CD4-positive, alpha-beta T cell treated with Interleukin-21 for 1 hour (primary cell): ENCODE measurements around the gene PLB1.
"Not testable (repeated sequence)": the region's sequence is repeated elsewhere in the genome, so short reads cannot be mapped to it uniquely, and the experiment has no call there.

Source experiments
- DNase-seq: peaks from one replicate; pipeline ENCODE4 v3.0.0-alpha.2; 2020

Gene PLB1

DNA sequence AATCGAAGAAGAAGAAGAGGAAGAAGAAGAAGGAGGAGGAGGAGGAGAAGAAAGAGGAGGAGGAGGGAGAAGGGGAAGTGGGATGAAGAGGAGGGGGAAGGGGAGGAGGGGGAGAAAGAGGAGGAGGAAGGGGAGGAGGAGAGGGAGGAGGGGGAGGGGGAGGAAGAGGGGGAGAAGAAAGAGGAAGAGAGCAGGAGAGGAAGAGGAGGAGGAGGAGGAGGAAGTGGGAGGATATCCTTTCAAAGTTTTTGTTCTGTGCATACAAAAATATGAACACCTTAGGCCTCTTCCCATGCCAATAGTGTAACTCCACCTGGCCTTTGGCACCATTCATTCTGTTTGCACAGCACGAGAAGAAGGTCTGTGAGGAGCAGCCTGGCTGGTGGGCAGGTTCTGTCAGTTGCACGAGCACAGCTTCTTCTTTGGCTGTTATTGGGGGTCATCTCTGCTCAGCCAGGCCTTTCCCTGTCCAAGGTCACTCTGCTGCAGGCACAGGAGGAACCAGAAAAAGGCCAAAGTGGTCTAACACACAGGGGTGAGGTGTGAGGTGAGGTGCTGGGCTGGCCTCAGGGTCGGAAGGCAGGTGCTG, 25.8 kb upstream of the PLB1 start:
- no peak for DNase-seq

DNA sequence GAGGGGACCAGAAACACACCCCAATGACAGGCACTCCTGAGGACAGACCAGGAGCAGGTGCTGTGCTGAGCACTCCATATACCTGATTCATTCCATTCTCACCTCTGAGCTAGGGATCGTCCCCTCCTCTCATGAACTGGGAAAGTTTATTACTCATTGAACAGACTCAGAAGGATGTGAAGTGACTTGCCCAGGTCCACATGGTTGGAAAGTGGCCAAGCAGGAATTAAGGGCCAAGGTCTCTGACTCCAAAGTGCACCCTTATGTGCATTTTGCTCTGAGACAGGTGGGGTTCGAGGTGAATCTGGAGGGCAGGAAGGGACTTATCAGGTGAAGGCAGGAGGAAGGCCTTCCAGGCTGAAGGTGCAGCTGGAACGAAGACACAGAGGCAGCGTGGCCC, 25.1 kb upstream of the PLB1 start:
- no peak for DNase-seq

DNA sequence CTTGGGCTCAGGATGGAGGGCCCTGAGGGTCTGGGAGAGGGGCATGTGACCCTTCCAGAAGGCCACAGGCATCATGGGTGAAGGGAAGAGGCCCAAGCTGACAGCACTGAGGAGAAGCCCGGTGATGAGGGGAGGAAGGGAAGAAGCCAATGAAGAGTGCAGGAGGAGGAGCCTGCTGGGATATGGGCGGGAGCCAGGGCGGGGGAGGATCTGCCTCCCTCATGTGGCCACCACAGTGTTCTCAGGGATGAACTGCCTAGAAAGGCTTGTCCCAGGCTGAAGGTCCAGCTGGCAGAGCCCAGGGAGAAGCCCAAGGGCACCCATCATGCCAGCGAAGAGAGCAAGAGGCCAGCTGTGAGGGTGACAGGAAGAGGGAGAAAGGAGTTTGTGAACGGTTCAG, 24.6 kb upstream of the PLB1 start:
- DNase-seq, result no peak

DNA sequence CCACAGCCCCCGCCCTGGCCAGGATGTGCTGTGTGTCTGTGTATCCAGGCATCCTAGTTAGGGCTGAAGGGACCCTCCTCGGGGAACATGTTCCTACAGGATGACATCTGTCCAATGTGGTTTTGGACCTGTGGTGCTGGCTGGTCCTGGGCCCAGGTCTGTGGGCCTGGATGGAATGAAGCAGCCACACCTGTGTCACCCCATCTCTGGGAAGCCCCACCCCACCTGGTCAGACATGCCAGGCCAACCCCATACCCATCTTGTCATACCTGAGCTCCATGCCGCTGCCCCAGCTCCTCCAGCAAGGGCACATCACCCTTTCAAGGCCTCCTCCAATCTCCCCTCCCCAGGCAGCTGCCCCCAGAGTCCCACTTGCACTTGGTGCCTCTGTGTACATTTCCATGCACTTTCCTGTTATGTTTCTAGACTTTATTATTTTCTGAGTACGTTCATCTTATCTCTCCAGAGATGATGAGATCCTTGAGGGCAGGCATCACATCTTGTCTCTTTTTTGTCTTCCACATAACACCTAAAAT, 24.1 kb upstream of the PLB1 start:
- no peak for DNase-seq

DNA sequence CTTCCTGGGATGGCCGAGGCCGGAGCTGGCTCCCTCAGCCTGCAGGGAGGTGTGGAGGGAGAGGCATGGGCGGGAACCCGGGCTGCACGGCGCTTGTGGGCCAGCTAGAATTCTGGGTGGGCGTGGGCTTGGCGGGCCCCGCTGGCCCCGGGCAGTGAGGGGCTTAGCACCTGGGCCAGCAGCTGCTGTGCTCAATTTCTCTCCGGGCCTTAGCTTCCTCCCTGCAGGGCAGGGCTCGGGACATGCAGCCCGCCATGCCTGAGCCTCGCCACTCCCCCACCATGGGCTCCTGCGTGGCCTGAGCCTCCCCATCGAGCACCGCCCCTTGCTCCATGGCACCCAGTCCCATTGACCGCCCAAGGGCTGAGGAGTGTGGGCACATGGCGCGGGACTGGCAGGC, 23.2 kb upstream of the PLB1 start:
- DNase-seq, result not testable (repeated sequence)

DNA sequence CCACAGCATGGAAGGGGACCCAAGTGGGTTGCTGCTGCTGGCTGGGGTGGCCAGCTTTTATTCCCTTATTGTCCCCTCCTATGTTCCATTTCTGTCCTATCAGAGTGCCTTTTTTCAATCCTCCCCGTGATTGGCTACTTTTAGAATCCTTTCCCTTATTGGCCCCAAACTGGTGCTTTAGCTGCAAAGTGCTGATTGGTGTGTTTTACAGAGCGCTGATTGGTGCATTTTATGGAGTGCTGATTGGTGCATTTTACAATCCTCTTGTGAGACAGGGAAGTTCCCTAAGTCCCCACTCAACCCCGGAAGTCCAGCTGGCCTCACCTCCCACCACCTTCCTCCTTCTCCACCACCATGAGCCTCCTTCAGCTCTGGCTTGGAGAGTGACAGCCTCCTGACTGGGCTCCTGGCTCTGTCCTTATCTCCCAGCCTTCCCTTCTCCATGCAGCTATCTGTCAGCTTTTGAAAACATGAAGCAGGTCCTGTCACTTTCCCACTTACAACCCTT, 20.7 kb upstream of the PLB1 start:
- no peak for DNase-seq

DNA sequence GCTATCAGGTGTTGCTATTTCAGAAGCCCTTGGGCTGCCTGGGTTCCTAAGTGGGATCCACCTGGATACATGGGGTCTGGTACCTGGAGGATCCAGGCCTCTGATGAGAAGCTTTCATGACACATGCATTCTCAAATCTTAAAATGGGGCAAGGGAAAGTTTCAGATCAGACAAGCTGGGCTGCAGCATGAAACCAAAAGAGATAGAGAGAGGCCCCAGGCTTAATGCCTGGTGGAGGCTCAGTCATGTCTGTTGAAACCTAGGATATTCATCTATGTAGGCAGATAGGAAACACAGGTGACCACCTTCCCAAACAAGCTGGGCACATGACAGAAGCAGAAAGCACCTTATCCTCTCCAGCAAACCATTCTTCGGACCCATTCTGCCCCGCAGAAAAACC, 18.8 kb upstream of the PLB1 start:
- no peak for DNase-seq

DNA sequence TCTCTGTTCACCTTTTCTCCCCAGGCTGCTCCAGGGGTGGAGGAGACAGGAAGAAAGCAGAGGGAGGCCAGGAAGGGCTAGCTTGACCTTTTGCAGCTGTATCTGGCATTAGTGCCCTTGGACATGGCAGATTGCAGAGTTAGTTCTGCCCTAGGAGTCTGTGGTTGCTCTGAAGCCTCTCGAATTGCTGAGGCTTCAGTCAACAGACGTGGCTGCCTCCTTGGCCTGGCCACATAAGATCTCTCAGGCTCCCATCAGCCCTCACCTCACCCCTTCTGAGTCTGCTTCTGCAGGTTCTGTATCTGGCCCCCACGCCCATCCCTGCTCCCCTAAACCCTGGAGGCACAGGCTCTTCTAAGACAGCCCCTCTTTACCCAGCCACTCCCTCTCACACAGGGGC, 18.2 kb upstream of the PLB1 start:
- no peak for DNase-seq

DNA sequence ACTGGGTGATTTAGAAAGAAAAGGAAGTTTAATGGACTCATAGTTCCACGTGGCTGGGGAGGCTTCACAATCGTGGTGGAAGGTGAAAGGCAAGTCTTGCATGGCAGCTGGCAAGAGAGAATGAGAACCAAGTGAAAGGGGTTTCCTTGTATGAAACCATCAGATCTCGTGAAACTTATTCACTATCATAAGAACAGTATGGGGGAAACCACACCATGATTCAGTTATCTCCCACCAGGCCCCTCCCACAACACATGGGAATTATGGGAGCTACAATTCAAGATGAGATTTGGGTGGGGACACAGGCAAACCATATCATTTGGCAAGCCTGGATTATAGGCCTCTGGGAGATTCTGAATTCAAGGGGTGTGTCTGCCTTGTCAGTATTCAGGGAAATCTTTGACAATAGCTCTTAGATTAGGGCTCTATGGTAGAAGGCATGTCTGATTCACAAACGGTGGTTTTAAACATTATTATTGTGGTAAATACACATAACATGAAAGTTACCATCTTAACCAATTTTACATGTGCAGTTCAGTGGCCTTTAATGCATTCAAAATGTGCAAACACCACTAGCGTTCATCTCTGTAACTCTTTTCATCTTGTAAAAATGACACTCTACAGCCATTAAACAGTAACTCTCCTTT, 15.3 kb upstream of the PLB1 start:
- no peak for DNase-seq

DNA sequence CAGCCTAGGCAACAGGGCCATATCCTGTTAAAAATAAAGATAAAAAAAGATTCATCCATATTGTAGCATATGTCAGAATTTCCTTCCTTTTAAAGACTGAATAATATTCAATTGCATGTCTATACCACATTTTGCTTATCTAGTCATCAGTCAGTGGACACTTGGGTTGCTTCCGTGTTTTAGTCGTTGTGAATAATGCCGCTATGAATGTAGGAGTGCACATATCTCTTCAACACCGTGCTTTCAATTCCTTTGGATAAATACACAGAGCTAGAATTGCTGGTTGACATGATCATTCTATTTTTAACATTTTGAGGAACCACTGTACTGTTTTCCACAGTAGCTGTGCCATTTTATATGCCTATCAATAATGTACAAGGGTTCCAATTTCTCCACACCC, 14.0 kb upstream of the PLB1 start:
- DNase-seq, result no peak

DNA sequence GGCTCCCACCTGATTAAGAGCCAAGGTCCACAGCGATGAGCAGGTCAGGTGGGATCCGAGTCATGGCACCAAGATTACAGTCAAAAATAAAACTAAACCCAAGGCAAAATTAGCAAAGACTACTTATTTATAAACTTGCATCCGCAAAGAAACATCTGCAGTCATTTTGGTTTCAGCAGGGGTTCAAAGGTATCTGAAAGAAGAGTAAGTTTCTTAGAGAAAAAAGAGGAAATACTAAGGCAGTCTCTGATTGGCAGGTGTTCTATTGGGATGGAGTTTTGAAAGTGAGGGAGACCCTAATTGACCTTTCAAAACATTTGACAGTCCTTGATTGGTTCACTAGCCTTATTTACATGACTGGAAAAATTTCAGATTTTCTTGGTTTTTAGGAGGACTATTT, 11.0 kb upstream of the PLB1 start:
- DNase-seq, result no peak

DNA sequence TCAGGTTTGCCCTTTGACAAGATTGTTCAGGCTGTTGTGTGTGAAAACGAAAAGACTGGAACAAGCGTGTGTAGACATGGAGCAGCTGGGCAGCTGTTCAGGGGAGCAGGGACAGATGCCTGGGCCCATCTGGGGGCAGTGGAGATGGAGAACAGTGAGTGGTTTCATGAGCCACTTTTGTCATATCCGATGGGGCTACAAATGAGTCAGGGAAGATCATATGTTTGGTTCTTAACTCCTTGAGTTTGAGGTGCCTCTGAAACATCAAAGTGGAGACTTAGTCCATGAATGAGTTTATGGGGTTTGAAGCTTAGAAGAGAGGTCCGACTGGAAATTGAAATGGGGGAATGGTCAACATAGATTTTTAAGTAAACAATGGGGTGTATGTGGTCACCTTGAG, 9.3 kb upstream of the PLB1 start:
- DNase-seq, result no peak

DNA sequence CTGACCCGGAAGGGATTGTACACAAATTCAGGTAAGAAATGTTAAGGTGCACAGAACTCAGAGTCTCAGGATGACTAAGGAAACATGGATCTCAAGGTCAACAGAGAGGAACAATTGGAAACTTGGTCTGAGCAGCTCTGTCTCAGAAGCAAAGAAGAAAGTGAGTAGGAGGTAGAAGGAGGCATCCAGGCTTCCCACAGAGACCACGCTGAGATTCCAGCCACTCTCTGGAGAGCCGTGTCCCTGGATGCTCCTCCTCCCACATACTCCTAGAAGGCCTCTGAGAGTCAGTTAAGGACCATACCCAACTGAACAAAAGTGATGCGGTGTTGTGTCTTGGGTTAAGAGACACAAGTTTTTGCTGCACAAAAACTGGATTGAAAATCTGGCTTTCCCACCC, 8.6 kb upstream of the PLB1 start:
- no peak for DNase-seq

DNA sequence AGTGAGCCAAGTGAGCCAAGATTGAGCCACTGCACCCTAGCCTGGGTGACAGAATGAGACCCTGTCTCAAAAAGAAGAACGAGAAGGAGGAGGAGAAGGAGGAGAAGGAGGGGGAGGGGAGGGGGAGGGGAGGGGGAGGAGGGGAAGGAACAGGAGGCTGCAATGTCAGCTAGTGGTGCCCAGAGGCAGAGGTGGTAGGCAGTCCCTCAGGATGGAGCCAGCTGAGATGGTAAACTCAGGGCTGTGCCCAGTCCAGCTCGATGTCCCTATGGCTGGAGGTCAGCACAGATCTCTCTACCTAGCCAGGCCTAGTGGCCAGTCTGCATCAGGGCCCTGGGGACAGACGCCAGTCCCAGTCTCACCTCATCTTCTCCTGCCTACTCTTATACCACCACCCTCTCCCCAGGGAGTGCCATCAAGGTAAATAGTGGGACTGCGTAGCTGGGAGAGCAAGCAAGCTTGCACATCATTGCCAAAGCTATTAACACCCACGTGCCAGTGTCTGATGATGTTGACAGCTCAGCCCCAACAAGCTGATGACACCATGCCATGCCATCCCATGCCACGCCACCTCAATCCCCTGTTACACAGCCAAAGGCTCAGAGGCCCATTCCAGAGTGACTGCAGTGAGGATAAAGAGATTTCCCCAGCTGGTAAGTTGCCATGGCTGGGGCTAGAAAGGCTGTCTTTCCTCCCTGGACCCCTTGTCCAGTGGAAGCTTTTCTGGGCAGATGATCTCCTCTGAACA, 7.6 kb upstream of the PLB1 start:
- no peak for DNase-seq

DNA sequence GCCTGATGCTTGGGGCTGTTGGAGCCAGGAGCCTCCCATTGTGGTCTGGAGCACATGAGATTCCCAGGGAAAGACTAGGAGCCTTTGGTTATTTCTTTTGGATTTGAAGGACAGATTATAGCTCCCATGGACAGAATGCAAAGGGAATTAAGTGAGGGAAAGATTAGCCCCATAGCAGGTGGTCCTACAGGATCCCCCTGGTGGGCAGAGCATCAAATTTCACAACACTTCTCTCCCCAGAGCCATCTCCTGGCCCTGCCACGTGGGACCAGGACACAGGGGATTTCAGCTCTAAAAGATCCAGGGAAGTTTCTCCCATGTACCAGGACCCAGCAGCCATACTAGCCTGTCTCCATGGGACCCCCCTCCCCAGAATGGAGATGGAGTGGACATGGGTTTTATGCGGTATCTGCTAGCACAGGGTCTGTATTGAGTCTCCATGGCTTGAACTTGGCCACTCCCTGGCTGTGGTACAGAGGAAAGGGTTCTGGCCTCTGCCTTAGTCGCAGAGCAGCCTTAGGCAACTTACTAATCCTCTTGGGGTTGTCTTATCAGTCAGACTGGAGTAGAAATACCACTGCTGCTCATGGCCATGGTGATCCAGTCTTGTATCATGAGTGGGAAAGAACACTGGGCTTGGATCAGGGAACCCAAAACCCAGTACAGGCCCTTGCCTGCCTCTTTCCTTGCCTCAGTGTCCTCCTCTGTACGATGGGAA, 6.8 kb upstream of the PLB1 start:
- DNase-seq, result no peak

DNA sequence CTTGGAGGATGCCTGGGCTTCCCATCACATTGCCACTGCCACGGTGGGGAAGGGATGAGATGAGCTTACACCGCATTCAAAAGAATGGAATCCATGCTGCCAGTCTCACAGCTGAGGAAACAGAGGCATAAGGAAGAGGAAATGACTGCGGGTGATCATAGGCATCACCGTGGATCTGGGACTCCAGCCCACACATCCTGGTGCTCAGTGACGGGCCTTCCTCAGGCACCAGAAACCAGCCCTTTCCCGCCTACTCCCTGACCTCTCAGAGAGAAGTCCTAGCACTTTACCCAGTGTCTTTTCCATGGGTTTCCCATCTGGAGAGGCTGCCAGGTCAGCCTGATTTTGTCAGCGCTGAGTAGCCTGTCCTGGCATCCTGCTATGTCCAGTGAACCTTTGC, 5.3 kb upstream of the PLB1 start:
- DNase-seq, result no peak

DNA sequence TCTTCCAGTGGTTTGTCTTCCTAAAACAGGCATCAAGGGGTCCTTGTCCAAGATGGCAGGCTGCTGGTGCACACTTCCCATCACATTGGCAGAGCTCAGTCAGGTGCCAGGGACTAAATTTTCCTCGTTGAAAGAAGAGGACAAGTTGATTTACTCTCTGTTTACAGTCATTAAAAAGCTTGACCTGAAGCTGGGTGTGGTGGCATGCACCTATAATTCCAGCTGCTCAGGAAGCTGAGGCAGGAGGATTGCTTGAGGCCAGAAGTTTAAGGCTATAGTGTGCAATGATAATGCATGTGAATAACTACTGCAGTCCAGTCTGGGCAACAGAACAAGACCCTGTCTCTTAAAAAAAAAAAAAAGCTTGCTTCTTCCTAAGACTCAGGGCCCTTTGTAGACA, 3.6 kb upstream of the PLB1 start:
- no peak for DNase-seq

DNA sequence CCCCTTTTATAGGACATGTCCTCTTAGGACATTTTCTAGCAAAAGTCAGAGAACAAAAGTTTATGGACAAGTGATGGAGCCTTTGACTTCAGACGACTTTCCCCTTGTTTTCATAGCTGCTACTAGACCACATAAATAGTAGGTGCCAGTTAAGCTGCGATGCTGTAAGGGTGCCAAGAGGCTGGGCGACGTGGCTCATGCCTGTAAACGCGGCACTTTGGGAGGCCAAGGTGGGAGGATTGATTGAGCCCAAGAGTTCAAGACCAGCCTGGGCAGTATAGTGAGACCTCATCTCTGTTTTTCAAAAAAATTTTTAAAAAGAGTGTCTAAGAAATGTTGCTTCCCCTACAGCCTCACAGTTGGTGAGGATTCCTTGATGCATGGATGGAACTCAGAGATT, 2.2 kb upstream of the PLB1 start:
- DNase-seq, result no peak

DNA sequence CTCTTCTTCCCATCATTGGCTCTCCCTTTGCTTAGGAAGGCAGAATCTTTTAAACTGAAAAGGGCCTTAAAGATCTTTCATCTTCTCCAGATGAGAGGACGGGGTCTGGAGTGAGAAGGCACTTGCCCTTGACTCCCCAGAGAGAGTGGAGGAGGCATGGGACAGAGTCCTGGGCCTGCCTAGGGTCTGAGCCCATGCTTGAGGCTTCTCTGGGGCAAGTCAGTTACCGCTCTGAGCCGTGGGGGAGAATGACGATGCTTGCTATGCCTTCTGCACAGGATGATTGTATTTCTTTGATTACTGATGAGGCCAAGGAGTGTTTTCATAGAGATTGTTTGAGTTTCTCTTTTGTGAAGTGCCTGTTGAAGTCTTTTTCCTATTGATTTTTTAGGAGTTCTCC, 921 bp downstream of the PLB1 start:
- no peak for DNase-seq

DNA sequence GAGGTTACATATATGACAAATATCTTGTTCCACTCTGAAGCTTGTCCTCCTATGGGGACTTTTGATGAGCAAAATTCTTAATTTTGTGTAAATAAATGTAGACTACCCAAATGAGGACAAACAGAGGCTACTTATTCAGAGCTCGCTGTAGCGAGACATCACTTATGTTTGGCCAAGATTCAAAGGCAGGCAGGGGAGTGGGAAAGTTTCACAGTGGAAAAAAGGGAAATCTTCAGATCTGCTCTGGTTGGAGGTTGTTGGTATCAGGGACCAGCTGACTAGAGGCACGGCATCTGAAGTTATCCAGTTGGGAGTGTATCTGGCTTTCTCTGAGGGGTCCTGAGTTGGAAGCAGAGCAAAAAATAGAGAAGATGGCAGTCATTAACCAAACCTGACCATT, 1.3 kb downstream of the PLB1 start:
- no peak for DNase-seq

DNA sequence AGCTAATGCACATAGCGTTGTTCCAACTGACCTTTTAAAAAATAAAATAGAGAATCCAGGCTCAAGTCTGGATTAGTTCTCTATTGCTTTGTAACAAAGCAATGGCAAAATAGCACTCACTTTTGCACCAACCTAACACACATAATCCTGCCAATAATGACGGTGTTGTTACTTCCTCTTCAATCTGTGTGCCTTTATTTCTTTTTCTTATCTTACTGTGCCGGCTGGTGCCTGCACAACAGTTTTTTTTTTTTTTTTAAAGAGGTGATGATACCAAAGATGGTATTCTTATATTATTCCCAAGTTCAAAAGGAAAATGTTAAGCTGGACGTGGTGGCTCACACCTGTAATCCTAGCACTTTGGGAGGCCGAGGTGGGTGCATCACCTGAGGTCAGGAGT, 3.4 kb downstream of the PLB1 start:
- DNase-seq, result no peak

DNA sequence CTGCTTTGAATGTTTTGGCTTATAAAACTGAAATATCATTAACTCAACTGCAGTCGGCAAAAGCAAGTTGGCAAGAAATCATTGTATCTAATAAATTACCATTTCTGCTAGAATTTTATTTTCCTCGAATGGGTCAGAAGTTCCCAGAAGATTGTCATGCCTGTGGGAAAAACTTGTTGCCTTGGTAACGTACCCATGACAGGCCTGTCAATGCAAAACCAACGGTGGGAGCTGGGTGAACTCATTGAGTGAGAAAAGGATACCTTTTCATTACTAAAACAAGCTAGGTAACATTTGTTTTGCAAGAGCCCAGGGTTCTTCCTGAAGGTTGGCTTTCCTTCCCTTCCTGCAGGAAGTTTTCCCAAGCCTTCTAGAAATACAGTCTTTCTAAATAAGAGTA, 9.5 kb downstream of the PLB1 start:
- DNase-seq, result no peak

DNA sequence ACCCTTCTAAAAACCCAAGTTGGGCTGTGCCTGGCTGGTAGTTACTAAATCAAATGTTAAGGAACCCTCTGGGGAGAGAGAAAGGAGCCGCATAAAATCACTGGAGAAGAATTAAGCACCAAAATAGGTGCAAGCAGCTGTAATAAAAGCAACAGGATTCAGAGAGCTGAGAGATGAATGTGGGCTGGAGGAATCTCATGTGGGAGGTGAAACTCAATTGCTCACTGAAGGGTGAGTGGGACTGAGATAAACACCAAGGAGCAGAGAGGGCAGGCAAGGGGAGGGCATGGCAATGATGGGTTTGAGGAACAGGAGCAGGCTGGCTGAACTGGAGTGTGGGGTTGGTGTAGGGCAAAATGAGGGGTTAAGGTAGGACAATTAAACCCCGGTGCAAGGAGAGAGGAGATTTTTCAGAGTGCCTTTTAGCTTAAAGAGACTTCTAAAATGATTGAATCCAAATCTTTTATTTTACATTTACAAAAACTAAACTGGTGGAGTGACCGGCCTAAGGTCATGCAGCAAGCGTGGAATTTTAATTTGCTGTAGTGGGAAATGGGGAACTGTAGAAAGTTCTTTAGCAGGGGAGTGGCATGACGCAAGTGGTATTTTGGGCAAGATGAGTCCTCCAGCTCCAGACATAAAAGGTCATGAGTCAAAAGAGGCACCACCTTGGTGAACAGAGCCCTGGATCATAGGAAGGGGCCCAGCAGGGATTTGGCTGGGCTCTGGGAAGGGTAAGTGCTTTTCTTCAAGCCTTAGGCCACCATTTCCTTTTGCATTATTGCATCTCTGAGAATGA, 10.5 kb downstream of the PLB1 start:
- DNase-seq, result no peak
